ENCODE results near the gene NCOA3.
"Not testable (repeated sequence)": the region's sequence is repeated elsewhere in the genome, so short reads cannot be mapped to it uniquely, and the experiment has no call there.

NCOA3 gene

DNA sequence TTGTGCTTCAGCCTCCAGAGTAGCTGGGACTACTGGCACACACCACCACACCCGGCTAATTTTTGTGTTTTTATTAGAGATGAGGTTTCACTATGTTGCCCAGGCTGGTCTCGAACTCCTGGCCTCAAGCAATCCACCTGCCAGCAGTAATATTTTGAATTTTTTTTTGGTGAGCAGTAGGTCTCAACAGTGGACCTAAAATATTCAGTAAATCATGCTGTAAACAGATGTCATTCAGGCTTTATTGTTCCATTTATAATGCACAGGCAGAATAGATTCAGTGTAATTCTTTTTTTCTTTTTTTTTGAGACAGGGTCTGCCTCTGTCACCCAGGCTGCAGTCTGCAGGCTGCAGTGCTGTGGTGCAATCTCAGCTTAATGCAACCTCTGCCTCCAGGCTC lies 69.7 kb downstream of the NCOA3 start:
- DNase-seq = no peak

DNA sequence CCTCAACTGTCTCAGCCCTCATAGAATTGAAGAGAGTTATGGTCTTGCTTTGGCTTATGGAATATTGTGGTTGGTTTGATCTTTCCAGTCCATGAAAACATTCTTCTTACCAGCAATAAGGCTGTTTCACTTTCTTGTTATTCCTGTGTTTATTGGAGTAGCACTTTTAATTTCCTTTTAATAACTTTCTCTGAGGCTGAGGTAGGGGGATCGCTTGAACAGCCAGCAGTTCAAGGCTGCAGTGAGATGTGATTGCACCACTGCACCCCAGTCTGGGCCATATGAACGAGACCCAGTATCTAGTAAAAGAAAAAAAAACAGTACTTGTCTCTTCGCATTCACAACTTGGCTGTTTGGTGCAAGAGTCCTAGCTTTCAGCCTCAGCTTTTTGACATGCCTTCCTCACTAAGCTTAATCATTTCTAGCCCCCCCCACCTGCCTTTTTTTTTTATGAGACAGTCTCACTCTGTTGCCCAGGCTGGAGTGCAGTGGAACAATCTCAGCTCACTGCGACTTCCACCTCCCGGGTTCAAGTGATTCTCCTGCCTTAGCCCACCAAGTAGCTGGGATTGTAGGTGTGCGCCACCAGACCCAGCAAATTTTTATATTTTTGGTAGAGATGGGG lies 70.5 kb downstream of the NCOA3 start:
- no peak for DNase-seq

DNA sequence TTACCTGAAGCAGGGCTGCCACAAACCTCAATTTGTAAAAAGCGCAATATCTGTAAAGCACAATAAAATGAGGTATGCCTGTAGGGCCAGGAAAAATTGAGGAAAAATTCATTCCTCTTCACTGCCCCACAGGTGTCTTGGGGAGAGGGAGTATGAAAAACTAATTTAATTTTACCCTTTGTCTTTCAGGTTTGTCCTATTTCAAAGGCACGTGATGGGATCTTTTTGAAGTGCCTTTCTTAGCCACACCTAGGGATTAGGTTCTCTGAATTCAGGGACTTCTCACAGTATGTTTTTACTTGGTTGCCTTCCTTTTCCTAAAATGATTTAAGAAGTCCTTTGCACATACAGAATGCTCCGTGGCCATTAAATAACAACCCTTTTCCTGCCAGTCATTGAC lies 71.9 kb downstream of the NCOA3 start:
- no peak for DNase-seq

DNA sequence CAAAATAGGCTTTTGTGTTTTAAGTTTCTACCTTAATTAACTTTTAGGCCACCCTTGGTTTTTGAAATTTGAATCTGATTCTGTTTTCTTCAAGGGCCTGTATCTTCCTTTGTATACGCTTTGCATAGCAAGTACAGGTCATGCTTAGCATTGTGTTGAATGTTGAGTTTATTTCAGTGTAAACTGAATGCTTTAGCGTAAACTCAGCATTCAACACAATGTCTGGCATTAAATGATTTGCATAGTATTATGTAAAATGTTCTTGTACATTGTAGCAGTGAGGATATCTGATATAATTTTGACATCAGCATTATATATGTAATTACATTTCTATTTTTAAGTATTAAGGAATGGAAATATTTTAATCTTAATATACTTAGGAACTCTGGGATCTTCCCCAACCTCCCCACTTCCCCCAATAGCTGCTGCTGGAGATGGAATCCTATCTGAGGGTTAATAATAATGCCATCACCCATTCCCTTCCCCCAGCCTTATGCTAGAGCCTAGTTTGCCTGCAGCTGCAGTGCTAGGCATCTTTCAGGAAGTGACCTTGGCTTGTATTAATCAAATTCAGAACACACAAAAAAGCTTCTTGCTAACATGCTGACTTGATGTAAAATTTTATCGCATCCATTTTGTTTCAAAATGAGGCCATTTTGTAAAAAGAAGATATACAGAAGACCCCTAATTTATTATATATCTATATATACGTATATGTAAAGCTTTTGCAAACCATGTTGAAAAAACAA lies 73.1 kb downstream of the NCOA3 start:
- no peak for DNase-seq

DNA sequence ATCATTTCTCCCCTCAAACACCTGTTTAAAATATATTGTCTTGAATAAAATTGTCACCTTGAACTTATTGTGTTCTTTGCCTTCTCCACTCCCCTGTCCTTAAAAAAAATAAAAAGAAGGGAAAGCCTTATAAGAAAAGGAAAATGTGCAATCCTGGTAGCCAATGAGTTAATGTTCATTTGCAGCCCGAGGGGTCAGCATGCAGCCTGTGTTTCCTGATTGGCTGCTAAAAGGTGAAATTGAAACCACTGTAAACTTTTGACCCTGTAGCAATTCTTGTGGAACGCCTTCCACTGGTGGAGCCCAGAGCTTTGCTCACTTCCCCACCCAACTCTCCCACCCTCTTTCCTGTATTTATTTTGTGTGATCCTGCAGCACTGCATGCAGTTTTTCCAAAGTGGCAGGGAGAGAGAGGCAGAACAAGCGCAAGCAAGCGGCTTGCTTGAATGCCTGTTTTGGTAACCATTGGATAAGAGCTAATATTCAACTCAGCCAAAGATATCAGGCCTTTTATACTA lies 74.9 kb downstream of the NCOA3 start:
- DNase-seq = no peak

DNA sequence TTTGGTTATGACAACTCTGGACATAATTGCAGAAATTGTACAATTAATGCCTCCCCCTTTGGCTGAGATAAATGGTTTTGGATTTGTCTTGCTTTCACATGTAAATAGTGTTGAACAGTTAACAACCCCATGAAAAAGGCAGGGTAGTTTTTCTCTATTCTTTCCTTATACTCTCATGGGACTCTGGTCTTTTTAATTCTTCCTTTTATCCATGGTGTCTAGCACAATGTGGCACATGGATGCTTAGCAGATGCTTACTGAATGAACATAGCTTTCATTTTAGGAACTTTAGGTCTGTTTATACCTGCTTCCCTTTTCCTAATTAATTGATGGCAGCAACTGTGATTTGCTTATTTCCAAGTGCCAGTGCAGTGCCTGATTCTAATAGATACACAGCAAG lies 75.6 kb downstream of the NCOA3 start:
- no peak for DNase-seq

DNA sequence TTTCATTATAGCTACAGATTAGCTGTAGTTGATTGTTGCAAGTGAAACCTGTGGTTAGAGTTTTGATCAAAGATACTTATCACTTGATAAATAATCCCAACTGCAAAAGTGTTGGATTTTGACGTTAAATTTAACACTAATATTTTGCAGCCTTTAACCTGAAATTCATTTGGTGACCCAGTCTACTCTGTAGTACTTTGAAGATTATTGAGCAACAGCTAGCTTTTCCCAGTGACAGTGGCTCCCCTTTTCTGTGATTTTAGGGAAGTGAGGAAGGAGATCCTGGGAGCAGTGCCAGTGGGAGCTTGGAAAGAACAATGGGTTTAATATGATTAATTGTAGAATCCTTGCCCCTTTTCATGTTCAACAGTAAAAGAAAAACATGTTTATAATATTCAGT lies 76.9 kb downstream of the NCOA3 start:
- no peak for DNase-seq

DNA sequence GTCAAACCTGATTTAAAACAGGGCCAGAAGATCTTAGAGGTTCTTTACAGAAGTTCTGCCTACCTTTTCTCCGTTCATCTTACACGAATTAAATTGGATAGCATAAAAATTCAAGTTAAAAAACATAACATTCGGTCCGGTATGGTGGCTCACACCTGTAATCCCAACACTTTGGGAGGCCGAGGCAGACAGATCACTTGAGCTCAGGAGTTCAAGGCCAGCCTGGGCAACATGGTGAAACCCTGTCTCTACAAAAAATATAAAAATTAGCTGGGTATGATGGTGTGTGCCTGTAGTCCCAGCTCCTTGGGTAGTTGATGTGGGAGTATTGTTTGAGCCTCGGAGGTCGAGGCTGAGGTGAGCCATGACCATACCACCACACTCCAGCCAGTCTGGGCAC lies 79.0 kb downstream of the NCOA3 start:
- DNase-seq = not testable (repeated sequence)

DNA sequence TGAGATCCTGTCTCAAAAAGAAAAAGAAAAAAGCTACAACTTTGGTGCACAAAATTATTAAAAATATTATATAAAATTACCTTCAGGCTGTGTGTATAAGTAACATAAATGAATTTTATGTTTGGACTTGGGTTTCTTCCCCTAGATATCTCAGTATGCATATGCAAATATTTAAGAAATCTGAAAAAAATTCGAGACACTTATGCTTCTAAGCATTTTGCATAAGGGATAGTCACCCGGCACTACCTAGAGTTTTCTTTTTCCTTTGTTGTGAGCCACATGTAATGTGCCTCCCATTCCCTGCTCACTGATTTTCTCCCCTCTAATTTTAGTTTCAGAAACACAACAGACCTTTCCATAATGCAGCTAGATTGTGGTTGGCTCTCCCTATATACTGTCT lies 79.4 kb downstream of the NCOA3 start:
- no peak for DNase-seq

DNA sequence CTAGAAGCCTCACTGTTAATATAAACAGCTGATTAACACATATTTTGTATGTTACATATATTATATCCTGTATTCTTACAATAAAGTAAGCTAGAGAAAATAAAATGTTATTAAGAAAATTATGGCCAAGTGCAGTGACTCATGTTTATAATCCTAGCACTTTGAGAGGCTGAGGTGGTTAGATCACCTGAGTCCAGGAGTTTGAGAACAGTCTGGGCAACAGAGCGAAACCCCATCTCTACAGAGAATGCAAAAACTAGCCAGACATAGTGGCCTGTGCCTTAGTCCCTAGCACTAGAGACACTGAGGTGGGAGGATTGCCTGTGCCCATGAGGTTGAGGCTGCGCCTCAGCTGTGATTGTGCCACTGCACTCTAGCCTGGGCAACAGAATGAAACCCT lies 81.9 kb downstream of the NCOA3 start:
- no peak for DNase-seq

DNA sequence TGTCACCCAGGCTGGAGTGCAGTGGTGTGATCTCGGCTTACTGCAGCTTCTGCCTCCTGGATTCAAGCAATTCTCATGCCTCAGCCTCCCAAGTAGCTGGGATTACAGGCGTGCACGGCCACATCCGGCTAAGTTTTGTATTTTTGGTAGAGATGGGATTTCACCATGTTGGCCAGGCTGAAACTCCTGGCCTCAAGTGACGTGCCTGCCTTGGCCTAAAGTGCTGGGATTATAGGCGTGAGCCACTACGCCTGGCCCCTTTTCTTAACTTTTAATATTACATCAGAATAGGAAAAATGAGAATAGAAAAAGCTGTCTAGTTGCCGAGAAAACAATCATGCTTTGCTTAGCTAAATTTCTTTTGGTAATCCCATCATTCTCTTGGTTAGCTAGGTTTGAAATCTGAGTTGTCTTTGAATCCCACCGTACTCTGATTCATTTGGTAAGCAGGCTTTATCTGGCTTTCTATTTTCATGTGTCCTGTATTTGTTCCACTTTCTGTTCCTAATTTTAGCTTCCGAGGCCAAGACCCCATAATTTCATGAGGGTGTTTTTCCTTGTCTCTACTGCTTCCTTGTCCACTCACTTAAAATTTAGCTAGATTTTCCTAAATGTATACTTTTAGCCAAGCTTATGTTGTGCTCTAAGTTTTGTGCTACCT lies 83.5 kb downstream of the NCOA3 start:
- DNase-seq = no peak

DNA sequence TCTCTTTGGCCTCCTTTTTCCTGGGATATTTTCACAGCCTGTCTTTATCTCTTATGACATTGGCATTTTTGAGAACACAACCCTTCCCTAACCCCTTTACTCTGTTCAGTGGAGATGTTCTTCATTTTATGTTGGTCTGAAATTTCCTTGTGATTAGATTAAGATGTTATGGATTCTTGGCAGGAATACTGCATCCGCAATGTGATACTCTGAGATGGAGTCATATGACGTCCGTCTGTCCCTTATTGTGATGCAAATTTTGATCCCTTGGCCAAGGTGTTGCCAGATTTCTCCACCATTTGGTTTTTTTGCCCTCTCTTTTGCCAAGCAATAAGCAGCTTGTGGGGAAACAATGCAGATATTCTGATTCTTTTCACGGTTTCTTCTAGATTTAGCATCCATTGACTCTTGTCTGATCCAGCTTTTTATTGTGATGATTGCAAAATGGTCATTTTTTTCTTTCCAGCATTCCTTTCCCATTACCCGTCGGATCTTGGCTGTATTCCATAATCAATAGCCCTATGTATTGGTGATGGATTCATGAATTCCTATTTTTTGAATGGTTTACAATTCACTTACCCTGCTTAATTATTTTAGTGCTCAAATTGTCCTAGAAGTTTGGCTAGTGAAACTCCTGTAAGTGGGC lies 85.1 kb downstream of the NCOA3 start:
- DNase-seq = no peak

DNA sequence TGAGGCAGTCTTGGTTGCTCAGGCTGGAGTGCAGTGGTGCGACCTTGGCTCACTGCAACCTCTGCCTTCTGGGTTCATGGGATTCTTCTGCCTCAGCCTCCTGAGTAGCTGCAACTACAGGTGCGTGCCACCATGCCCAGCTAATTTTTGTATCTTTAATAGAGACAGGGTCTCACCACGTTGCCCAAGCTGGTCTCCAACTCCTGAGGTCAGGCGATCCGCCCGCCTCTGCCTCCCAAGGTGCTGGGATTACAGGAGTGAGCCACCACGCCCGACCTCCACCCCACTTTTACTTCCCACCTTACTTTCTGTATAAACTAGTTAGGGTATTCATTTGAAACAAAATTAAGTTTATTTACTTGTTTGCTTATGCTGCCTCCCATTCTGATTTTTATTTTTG lies 86.5 kb downstream of the NCOA3 start:
- no peak for DNase-seq

DNA sequence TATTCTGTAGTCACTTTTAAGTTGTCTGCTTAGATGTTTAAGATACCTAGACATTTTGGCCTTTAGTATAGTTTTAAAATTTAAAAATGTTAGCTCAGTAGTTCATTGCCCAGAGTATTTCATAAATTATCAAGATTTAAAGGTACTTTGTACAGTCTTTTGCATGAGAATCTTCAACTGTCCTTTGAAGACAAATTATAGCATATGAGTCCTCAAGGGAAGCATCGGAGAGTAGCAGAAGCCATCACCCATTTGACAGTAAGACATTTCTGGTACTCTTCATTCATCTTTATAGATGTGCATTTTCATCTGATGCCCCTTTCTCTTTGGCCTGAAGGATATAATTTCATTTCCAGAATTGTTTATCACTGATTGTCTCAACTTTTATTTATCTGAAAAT lies 89.5 kb downstream of the NCOA3 start:
- no peak for DNase-seq

DNA sequence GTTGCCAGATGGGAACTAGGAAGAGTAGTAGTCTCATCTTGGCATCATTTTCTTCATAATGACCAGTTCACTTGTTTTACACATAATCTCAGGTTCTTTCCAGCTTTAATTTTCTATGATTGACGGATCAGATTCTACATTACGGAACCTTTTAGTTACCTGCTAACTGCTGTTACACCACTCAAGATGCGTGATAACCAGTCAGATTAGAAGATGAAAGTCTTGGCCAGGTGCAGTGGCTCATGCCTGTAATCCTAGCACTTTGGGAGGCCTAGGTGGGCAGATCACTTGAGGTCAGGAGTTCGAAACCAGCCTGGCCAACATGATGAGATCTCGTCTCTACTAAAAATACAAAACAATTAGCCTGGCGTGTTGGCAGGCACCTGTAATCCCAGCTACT lies 92.5 kb downstream of the NCOA3 start:
- no peak for DNase-seq

DNA sequence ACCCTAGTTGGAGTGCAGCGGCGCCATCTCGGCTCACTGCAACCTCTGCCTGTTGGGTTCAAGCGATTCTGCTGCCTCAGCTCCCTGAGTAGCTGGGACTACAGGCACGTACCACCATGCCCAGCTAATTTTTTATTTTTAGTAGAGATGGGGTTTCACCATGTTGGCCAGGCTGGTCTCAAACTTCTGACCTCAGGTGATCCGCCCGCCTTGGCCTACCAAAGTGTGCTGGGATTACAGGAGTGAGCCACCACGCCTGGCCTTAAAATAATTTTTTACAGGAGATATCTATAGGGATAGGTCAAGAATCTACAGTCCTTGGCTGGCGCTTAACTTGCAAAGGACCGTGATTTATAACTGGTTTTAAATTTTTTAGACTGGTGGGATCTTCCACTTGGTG lies 93.5 kb downstream of the NCOA3 start:
- not testable (repeated sequence) for DNase-seq

DNA sequence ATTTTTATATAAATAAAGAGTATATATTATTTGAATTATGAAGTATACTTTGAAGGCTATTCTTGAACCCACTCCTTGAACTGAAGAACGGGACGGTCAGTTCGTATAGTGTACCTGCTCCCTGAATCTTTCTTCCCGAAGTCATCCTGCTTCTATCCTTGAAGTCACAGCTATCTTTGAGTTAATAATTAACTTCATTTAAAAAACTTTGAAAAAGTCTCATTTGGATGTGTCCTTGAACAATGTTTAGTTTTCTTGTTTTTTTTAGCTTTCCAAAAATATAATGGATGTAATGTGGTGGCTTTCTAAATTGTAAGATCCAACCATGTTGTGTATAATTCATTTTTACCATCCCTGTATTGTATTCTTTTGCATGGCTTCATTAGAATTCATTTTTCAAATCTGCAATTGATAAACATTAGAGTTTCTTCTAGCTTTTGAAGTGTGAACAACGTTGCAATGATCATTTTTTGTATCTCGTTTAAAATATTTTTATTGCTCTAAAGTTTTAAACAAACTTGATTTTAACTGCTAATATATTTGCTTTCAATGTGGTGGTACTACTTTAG lies 94.4 kb downstream of the NCOA3 start:
- DNase-seq = no peak

DNA sequence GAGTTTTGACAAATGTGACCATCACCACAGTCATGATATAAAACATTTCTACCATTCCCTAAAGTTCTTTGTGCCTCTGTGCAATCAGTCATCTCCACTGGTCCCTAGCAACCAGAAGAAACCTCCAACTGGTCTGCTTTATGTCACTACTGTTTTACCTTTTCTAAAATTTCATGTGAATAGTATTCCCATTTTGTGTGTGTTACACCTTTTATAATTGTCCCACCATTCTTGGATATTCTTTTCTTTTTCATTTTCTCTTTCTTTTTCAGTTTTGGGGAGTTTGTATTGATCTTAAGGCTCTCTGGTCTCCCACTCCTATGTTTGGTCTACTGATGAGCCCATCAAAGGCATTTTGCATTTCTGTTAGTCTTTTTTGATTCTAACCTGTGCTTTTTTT lies 95.4 kb downstream of the NCOA3 start:
- DNase-seq = no peak

DNA sequence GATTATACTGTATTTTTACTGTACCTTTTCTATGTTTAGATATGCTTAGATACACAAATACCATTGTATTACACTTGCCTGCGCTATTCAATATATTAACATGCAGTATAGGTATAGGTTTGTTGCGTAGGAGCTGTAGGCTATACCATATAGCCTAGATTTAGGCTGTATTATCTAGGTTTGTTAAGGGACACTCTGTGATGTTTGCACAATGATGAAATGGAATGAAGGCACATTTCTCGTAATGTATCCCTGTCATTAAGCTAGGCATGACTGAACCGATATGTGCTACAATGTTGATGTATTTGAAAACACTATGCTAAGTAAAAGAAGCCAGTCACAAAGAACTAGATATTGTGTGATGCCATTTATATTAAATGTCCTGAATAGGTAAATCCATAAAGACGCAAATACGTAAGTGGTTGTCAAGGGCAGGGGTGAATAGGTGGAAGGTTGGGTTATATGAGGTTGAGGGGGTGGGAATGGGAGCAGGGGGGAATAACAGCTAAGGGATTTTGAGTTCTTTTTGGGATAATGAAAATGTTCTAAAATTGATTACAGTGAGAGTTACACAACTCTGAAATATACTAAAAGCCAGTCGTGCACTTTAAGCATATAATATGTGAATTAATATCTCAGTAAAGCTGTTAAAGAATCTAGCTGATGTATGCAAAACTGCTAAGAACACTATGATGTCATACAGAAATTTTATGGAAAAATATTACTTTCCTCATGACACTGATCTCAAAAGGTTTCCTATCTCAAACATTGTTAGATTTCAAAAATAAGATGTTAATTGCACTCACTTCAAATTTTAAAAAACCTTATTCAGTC lies 97.4 kb downstream of the NCOA3 start:
- no peak for DNase-seq

DNA sequence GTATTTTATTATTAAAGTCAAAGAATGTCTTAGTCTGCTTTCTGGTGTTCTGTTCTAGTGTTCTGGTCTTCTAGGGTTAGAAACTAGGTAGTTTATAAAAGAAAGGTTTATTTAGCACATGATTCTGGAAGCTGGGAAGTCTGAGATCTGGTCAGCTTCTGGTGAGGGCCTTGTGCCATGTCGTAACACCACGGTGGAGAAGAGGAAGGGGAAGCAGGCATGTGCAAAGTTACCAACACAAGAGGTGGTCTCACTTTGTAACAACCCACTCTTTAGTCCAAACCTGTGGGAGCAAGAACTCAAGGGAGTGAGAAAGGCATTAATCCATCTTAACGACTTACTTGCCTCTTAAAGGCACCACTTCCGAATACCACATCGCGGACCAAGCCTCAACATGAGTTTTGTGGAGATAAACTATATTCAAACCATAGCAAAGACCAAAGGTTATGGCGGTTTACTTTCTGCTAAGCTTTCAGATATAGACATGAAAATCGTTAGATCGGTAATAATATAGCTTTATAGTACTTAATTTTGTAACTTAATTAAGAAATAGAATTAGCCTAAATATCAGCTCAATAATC lies 99.4 kb downstream of the NCOA3 start:
- no peak for DNase-seq

DNA sequence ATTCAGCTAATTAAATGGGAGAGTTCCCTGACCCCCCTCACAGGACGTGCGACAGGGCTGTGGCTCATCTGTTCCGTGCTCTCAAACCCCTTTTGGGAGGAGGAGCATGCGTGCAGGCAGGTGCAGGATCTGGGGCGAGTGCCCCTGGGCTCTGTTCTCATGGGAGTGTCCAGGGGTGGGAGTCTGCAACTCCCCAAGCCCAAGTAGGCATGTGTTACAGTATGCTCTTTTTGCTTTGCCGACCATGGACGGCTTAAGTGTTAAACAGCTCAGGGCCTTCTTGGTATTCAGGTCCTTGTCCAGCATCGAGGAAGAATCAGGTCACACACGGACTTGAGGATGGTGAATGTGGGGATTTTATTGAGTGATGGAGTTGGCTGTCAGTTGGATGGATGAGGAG lies 101.6 kb downstream of the NCOA3 start:
- DNase-seq = no peak
